ENCODE measurements around the gene RABGAP1L.

RABGAP1L gene

GRCh38 chr1:174957829-174958228, 798.5 kb downstream of the RABGAP1L start:
- Histone ChIP-seq H2AFZ (ENCODE audit: low read length) (no peak overlapping the region), H4K20me1 (ENCODE audit: insufficient read depth, low read length, poor library complexity, severe bottlenecking) (no peaks in the 10 kb centered on the region), H3K4me1 (ENCODE audit: insufficient read depth, low read length, poor library complexity, severe bottlenecking) (no peaks in the 10 kb centered on the region), H3K4me3 (ENCODE audit: low read length, poor library complexity, severe bottlenecking) (no peak overlapping the region), H3F3A (ENCODE audit: low read depth) (no peaks in the 10 kb centered on the region), H3K36me3 (ENCODE audit: insufficient read depth, low read length) (peaks cover 4% of the 10 kb centered on the region; the same call in 1 of the 2 replicates), H3K9me3 (ENCODE audit: insufficient read depth, low read depth, low read length) (no peaks in the 10 kb centered on the region), H3K27me3 (ENCODE audit: insufficient read depth, low read length, poor library complexity, severe bottlenecking) (no peaks in the 10 kb centered on the region), H3K9me2 (replicated peaks; ENCODE audit: low read depth, low read length) (no peaks in the 10 kb centered on the region), H3K9ac (ENCODE audit: low read depth, low read length, poor library complexity, severe bottlenecking) (no peak overlapping the region), H3K79me2 (ENCODE audit: insufficient read depth, low read length) (no peaks in the 10 kb centered on the region), H3K4me2 (ENCODE audit: low read depth, low read length, poor library complexity, severe bottlenecking) (no peak overlapping the region)
- TF ChIP-seq EZH2phosphoT487 (IDR thresholded peaks at IDR 0.05; ENCODE audit: borderline replicate concordance) (no peak), CTCF (conservative IDR thresholded peaks at IDR 0.05; ENCODE audit: low read length) (no peak)

- no peak overlapping the region for H3K4me3 ChIP-seq (ENCODE audit: low read length, poor library complexity, severe bottlenecking)
- H3K4me2 ChIP-seq (ENCODE audit: low read depth, low read length, poor library complexity, severe bottlenecking), result no peak overlapping the region
These were observed 799.1 kb downstream of the RABGAP1L start for GRCh38 chr1:174958396-174958795.

GRCh38 chr1:174960362-174960761, 801.0 kb downstream of the RABGAP1L start:
- Histone ChIP-seq H3K79me2 (ENCODE audit: insufficient read depth, low read length) (no peaks in the 10 kb centered on the region), H3K9me2 (replicated peaks; ENCODE audit: low read depth, low read length) (no peaks in the 10 kb centered on the region), H3K9me3 (ENCODE audit: insufficient read depth, low read depth, low read length) (no peaks in the 10 kb centered on the region), H3F3A (ENCODE audit: low read depth) (no peaks in the 10 kb centered on the region; the same call in 1 of the 2 replicates), H4K20me1 (ENCODE audit: insufficient read depth, low read length, poor library complexity, severe bottlenecking) (no peaks in the 10 kb centered on the region), H3K9ac (ENCODE audit: low read depth, low read length, poor library complexity, severe bottlenecking) (no peak overlapping the region), H2AFZ (ENCODE audit: low read length) (no peak overlapping the region), H3K4me1 (ENCODE audit: insufficient read depth, low read length, poor library complexity, severe bottlenecking) (peaks cover 21% of the 10 kb centered on the region), H3K4me2 (ENCODE audit: low read depth, low read length, poor library complexity, severe bottlenecking) (no peak overlapping the region), H3K27me3 (ENCODE audit: insufficient read depth, low read length, poor library complexity, severe bottlenecking) (no peaks in the 10 kb centered on the region), H3K36me3 (ENCODE audit: insufficient read depth, low read length) (peaks cover 4% of the 10 kb centered on the region; the same call in 1 of the 2 replicates), H3K4me3 (ENCODE audit: low read length, poor library complexity, severe bottlenecking) (no peak overlapping the region)
- no peak for TF ChIP-seq CTCF (conservative IDR thresholded peaks at IDR 0.05; ENCODE audit: low read length)
- TF ChIP-seq EZH2phosphoT487 (IDR thresholded peaks at IDR 0.05; ENCODE audit: borderline replicate concordance), result no peak

More at GRCh38 chr1:174958396-174958795, 799.1 kb downstream of the RABGAP1L start:
- Histone ChIP-seq H3K9me2 (replicated peaks; ENCODE audit: low read depth, low read length) (no peaks in the 10 kb centered on the region), H2AFZ (ENCODE audit: low read length) (no peak overlapping the region), H3K9ac (ENCODE audit: low read depth, low read length, poor library complexity, severe bottlenecking) (no peak overlapping the region), H3K36me3 (ENCODE audit: insufficient read depth, low read length) (peaks cover 4% of the 10 kb centered on the region; the same call in 1 of the 2 replicates), H3K27me3 (ENCODE audit: insufficient read depth, low read length, poor library complexity, severe bottlenecking) (no peaks in the 10 kb centered on the region), H3K4me1 (ENCODE audit: insufficient read depth, low read length, poor library complexity, severe bottlenecking) (peaks cover 3% of the 10 kb centered on the region), H3K79me2 (ENCODE audit: insufficient read depth, low read length) (no peaks in the 10 kb centered on the region), H3F3A (ENCODE audit: low read depth) (no peaks in the 10 kb centered on the region; the same call in 1 of the 2 replicates), H4K20me1 (ENCODE audit: insufficient read depth, low read length, poor library complexity, severe bottlenecking) (no peaks in the 10 kb centered on the region), H3K9me3 (ENCODE audit: insufficient read depth, low read depth, low read length) (no peaks in the 10 kb centered on the region)
- no peak for TF ChIP-seq EZH2phosphoT487 (IDR thresholded peaks at IDR 0.05; ENCODE audit: borderline replicate concordance)
- no peak for TF ChIP-seq CTCF (conservative IDR thresholded peaks at IDR 0.05; ENCODE audit: low read length)
